Astrocyte (in vitro differentiated cells and primary cell): ENCODE results near the gene CACNA2D4. TPM values are rescaled to one million over a fixed set of nuclear protein-coding genes. Genes with fewer than 3 reads are reported as not detected.
A peak's percentile ranks its signal among the peaks of the same experiment; 100 is the strongest.

Experiments used
- DNase-seq: peaks from one replicate; pipeline ENCODE4 v3.0.0-alpha.2; 2010; ENCODE audit warnings: low read depth
- FAIRE-seq: peaks from 2 replicates; lab custom pipeline; 2011; peaks lifted over from hg19 to GRCh38; lab: Jason Lieb, UNC
- H2AFZ ChIP-seq: 2 replicates; pipeline ENCODE4 v1.6.0; 2012; ENCODE audit warnings: low read depth, low read length, inconsistent platforms
- H3K27ac ChIP-seq: 2 replicates; pipeline ENCODE4 v1.5.1; 2011; ENCODE audit warnings: low read depth, low read length, inconsistent platforms
- H3K27me3 ChIP-seq: 2 replicates; pipeline ENCODE4 v1.6.0; 2011; ENCODE audit warnings: low read length, inconsistent platforms; ENCODE audit not compliant: insufficient read depth
- H3K36me3 ChIP-seq: 2 replicates; pipeline ENCODE4 v1.5.1; 2011; ENCODE audit warnings: low read length, inconsistent platforms; ENCODE audit not compliant: insufficient read depth
- H3K4me1 ChIP-seq: 2 replicates; pipeline ENCODE4 v1.5.1; 2011; ENCODE audit warnings: low read length, inconsistent platforms; ENCODE audit not compliant: insufficient read depth
- H3K4me2 ChIP-seq: 2 replicates; pipeline ENCODE4 v1.6.0; 2012; ENCODE audit warnings: low read length, inconsistent platforms
- H3K4me3 ChIP-seq: 2 replicates; pipeline ENCODE4 v1.5.1; 2011; ENCODE audit warnings: low read depth, mild to moderate bottlenecking, low read length, inconsistent platforms; ENCODE audit not compliant: insufficient read depth
- H3K79me2 ChIP-seq: 2 replicates; pipeline ENCODE4 v1.6.0; 2012; ENCODE audit warnings: mild to moderate bottlenecking, low read length, inconsistent platforms; ENCODE audit not compliant: insufficient read depth
- H3K9ac ChIP-seq: 2 replicates; pipeline ENCODE4 v1.6.0; 2012; ENCODE audit warnings: mild to moderate bottlenecking, low read length, inconsistent platforms
- H3K9me3 ChIP-seq: 2 replicates; pipeline ENCODE4 v1.5.1; 2012; ENCODE audit warnings: low read depth, mild to moderate bottlenecking, low read length, inconsistent platforms; ENCODE audit not compliant: insufficient read depth
- H4K20me1 ChIP-seq: 2 replicates; pipeline ENCODE4 v1.6.0; 2012; ENCODE audit warnings: low read length, inconsistent platforms; ENCODE audit not compliant: insufficient read depth
- H3K27ac Mint-ChIP-seq: one replicate; pipeline ENCODE4 v1.8.0; 2021; ENCODE audit warnings: mild to moderate bottlenecking, mixed read lengths; ENCODE audit not compliant: unreplicated experiment
- H3K27me3 Mint-ChIP-seq: one replicate; pipeline ENCODE4 v1.8.0; 2021; ENCODE audit warnings: low read depth, mixed read lengths; ENCODE audit not compliant: unreplicated experiment
- H3K36me3 Mint-ChIP-seq: one replicate; pipeline ENCODE4 v1.8.0; 2021; ENCODE audit warnings: low read depth, mixed read lengths; ENCODE audit not compliant: unreplicated experiment
- H3K4me1 Mint-ChIP-seq: one replicate; pipeline ENCODE4 v1.8.0; 2021; ENCODE audit warnings: low read depth, mixed read lengths; ENCODE audit not compliant: unreplicated experiment
- H3K4me3 Mint-ChIP-seq: one replicate; pipeline ENCODE4 v1.8.0; 2021; ENCODE audit warnings: mild to moderate bottlenecking, moderate library complexity, mixed read lengths; ENCODE audit not compliant: unreplicated experiment
- H3K9me3 Mint-ChIP-seq: one replicate; pipeline ENCODE4 v1.8.0; 2021; ENCODE audit warnings: mild to moderate bottlenecking, mixed read lengths; ENCODE audit not compliant: unreplicated experiment
- CTCF ChIP-seq: IDR thresholded peaks from 2 replicates; pipeline ENCODE4 v1.5.1; 2011; ENCODE audit warnings: low read depth, mild to moderate bottlenecking, inconsistent platforms, low read length, moderate library complexity; ENCODE audit not compliant: insufficient read depth
- EZH2 ChIP-seq: IDR thresholded peaks from 2 replicates; pipeline ENCODE4 v1.6.1; 2012; ENCODE audit warnings: mild to moderate bottlenecking, low read length, inconsistent platforms; ENCODE audit not compliant: insufficient read depth
- total RNA-seq: library from RNA; stranded (reverse); gene quantifications from 2 replicates; pipeline ENCODE4 v1.2.1, GENCODE V29; 2021

The CACNA2D4 gene
- total RNA-seq, 1 donor from 2014 or later: 0.09 TPM

- Mint-ChIP-seq H3K4me3 (no peak overlapping the region), H3K27ac (no peak overlapping the region), H3K27me3 (no peaks in the 10 kb centered on the region), H3K36me3 (peaks cover 5% of the 10 kb centered on the region), H3K4me1 (peaks cover 55% of the 10 kb centered on the region), H3K9me3 (no peaks in the 10 kb centered on the region)
- H3K4me3 ChIP-seq: no peak overlapping the region
- H3K27ac ChIP-seq: no peak overlapping the region
- H3K27me3 ChIP-seq: no peaks in the 10 kb centered on the region
- H2AFZ ChIP-seq: no peak overlapping the region
- peaks cover 32% of the 10 kb centered on the region for H3K4me1 ChIP-seq
- H3K9me3 ChIP-seq: no peaks in the 10 kb centered on the region
- H3K9ac ChIP-seq: no peak overlapping the region
- H4K20me1 ChIP-seq: peaks cover 30% of the 10 kb centered on the region
- H3K4me2 ChIP-seq: no peak overlapping the region
- TF ChIP-seq EZH2: no peak
- no peak for TF ChIP-seq CTCF
- DNase-seq (no peak), FAIRE-seq (peak; percentile 34)
- peaks cover 3% of the 10 kb centered on the region for H3K79me2 ChIP-seq
- H3K36me3 ChIP-seq: peaks cover 6% of the 10 kb centered on the region
These were observed 139.5 kb downstream of the CACNA2D4 start for GRCh38 chr12:1778911-1779310.

- Histone ChIP-seq H3K79me2 (peaks cover 3% of the 10 kb centered on the region), H2AFZ (no peak overlapping the region), H3K27me3 (no peaks in the 10 kb centered on the region), H4K20me1 (peaks cover 30% of the 10 kb centered on the region), H3K9me3 (no peaks in the 10 kb centered on the region), H3K4me3 (no peak overlapping the region), H3K27ac (peak overlapping the region; percentile 48), H3K4me1 (peaks cover 32% of the 10 kb centered on the region), H3K9ac (peak overlapping the region; percentile 1), H3K4me2 (peak overlapping the region; percentile 49), H3K36me3 (peaks cover 6% of the 10 kb centered on the region)
- DNase-seq: peak; percentile 84
- no peaks in the 10 kb centered on the region for H3K27me3 Mint-ChIP-seq
- H3K36me3 Mint-ChIP-seq: peaks cover 5% of the 10 kb centered on the region
- H3K27ac Mint-ChIP-seq: peak overlapping the region; percentile 88
- FAIRE-seq: peak; percentile 98
- peak overlapping the region; percentile 46 for H3K4me3 Mint-ChIP-seq
- no peaks in the 10 kb centered on the region for H3K9me3 Mint-ChIP-seq
- TF ChIP-seq CTCF (no peak), EZH2 (no peak)
- H3K4me1 Mint-ChIP-seq: peaks cover 53% of the 10 kb centered on the region
These were observed 140.7 kb downstream of the CACNA2D4 start for GRCh38 chr12:1777798-1778197.

- H3K36me3 Mint-ChIP-seq: peaks cover 5% of the 10 kb centered on the region
- FAIRE-seq: peak; percentile 90
- H3K27ac ChIP-seq: no peak overlapping the region
These were observed 142.1 kb downstream of the CACNA2D4 start for GRCh38 chr12:1776170-1776921.

More at GRCh38 chr12:1776170-1776921, 142.1 kb downstream of the CACNA2D4 start:
- Histone ChIP-seq H3K9me3 (no peaks in the 10 kb centered on the region), H3K9ac (no peak overlapping the region), H3K36me3 (peaks cover 6% of the 10 kb centered on the region), H3K4me2 (peak overlapping the region; percentile 62), H3K4me3 (no peak overlapping the region), H3K27me3 (no peaks in the 10 kb centered on the region), H3K4me1 (peaks cover 32% of the 10 kb centered on the region), H3K79me2 (peaks cover 3% of the 10 kb centered on the region), H4K20me1 (peaks cover 21% of the 10 kb centered on the region), H2AFZ (no peak overlapping the region)
- peaks cover 40% of the 10 kb centered on the region for H3K4me1 Mint-ChIP-seq
- peak overlapping the region; percentile 55 for H3K27ac Mint-ChIP-seq
- no peaks in the 10 kb centered on the region for H3K9me3 Mint-ChIP-seq
- H3K4me3 Mint-ChIP-seq: peak overlapping the region; percentile 64
- no peak for TF ChIP-seq EZH2
- no peak for TF ChIP-seq CTCF
- peak; percentile 78 for DNase-seq
- no peaks in the 10 kb centered on the region for H3K27me3 Mint-ChIP-seq
